Esophagus muscularis mucosa (tissue), 4 donors: ENCODE results near the gene AFAP1L2. TPM values are rescaled to one million over a fixed set of nuclear protein-coding genes. Genes with fewer than 3 reads are reported as not detected.
A peak's percentile ranks its signal among the peaks of the same experiment; 100 is the strongest.

Source experiments
- DNase-seq: peaks from one replicate; pipeline ENCODE4 v3.0.0-alpha.2; 2017; ENCODE audit errors: extremely low spot score
- H3K27ac ChIP-seq, 4 donors: fragments of 200-600 bp; sonication (generic); replicated peaks in 1 of 4; 1 replicate in 3 of 4; 2 replicates in 1 of 4; pipeline ENCODE4 v1.5.1; 2016 to 2019; ENCODE audit warnings: mild to moderate bottlenecking in 1 of 4
- H3K27me3 ChIP-seq, 4 donors: fragments of 200-600 bp; sonication (generic); one replicate each; pipeline versions ENCODE4 v1.5.1 to v1.6.0; 2016 to 2019
- H3K36me3 ChIP-seq, 4 donors: fragments of 200-600 bp; sonication (generic); one replicate each; pipeline ENCODE4 v1.5.1; 2016 to 2019
- H3K4me1 ChIP-seq, 4 donors: fragments of 200-600 bp; sonication (generic); one replicate each; pipeline ENCODE4 v1.5.1; 2016 to 2019
- H3K4me3 ChIP-seq, 4 donors: fragments of 200-600 bp; sonication (generic); 1 replicate in 2 of 4; 2 replicates in 2 of 4; pipeline ENCODE4 v1.5.1; 2016 to 2019; ENCODE audit warnings: mild to moderate bottlenecking in 4 of 4, moderate library complexity in 1 of 4
- H3K9me3 ChIP-seq, 4 donors: fragments of 200-600 bp; sonication (generic); 1 replicate in 3 of 4; 2 replicates in 1 of 4; pipeline ENCODE4 v1.5.1; 2016 to 2019
- CTCF ChIP-seq, 3 experiments: fragments of 200-600 bp in 2 of 3; fragments of 450-650 bp in 1 of 3; sonication (generic) in 2 of 3; IDR thresholded peaks; one replicate each; pipeline ENCODE4 v1.5.1; 2017 to 2019; ENCODE audit warnings: antibody characterized with exemption in 3 of 3, mild to moderate bottlenecking in 2 of 3, moderate library complexity in 1 of 3
- EP300 ChIP-seq: sonication (generic); formaldehyde crosslinking; IDR thresholded peaks from one replicate; pipeline ENCODE4 v1.6.1; 2017; ENCODE audit warnings: antibody characterized with exemption
- POLR2A ChIP-seq: fragments of 450-650 bp; IDR thresholded peaks from one replicate; pipeline ENCODE4 v1.6.1; 2017; ENCODE audit warnings: antibody characterized with exemption, moderate library complexity, mild to moderate bottlenecking, low read depth
- POLR2AphosphoS5 ChIP-seq, 2 donors: sonication (generic); formaldehyde crosslinking; IDR thresholded peaks; one replicate each; pipeline ENCODE4 v1.6.1; 2017; ENCODE audit warnings: antibody characterized with exemption in 2 of 2
- WGBS: methylation state at CpG from one replicate; pipeline ENCODE4 v1.1.5; 2018; 5-methylcytosine and 5-hydroxymethylcytosine counted together
- intact Hi-C: fragments of 100-400 bp; cut with DNase I; formaldehyde crosslinking; loops from one replicate; pipeline ENCODE4 v1.15.1; 2023
- total RNA-seq, 4 donors: library from RNA; depleted of rRNA; stranded (reverse); fragments of >200 nt; gene quantifications; one replicate each; pipeline versions ENCODE4 v1.1.0 to v1.2.1, GENCODE V29; 2016

Gene AFAP1L2
- total RNA-seq, 4 donors from 2014 or later = 18.5 to 23.2 (median 19.9) TPM

GRCh38 chr10:114376523-114376922, 27.8 kb downstream of the AFAP1L2 start:
- Histone ChIP-seq H3K4me1 (peaks cover 3 to 59% (median 36%) of the 10 kb centered on the region in 4 donors), H3K27ac (no peak overlapping the region), H3K9me3 (no peaks in the 10 kb centered on the region), H3K4me3 (no peak overlapping the region), H3K36me3 (no peaks in the 10 kb centered on the region), H3K27me3 (no peaks in the 10 kb centered on the region)
- WGBS = 62% methylated on average over 2 of the region's 2 CpGs
- DNase-seq = no peak
- intact Hi-C loops = no loop called here
- no peak for TF ChIP-seq EP300
- no peak for TF ChIP-seq POLR2AphosphoS5 (IDR thresholded peaks at IDR 0.05)
- no peak for TF ChIP-seq CTCF (IDR thresholded peaks at IDR 0.05)
- TF ChIP-seq POLR2A = no peak

GRCh38 chr10:114375047-114375446, 29.3 kb downstream of the AFAP1L2 start:
- peaks cover 3 to 70% (median 40%) of the 10 kb centered on the region in 4 donors for H3K4me1 ChIP-seq
- intact Hi-C loops = no loop called here

GRCh38 chr10:114374053-114374791, 30.1 kb downstream of the AFAP1L2 start:
- Histone ChIP-seq H3K36me3 (no peaks in the 10 kb centered on the region), H3K4me3 (peak overlapping the region in 2 of 4 donors; percentile 0 to 33), H3K27ac (peak overlapping the region; percentile 51 to 74 (median 70)), H3K27me3 (no peaks in the 10 kb centered on the region), H3K4me1 (peaks cover 3 to 66% (median 33%) of the 10 kb centered on the region in 4 donors), H3K9me3 (no peaks in the 10 kb centered on the region)
- intact Hi-C loops = no loop called here
- TF ChIP-seq POLR2AphosphoS5 (IDR thresholded peaks at IDR 0.05) = peak in 1 of 2 donors; percentile 36
- no peak for TF ChIP-seq EP300
- DNase-seq = no peak
- 34% methylated on average over 8 of the region's 15 CpGs for WGBS

More at GRCh38 chr10:114375047-114375446, 29.3 kb downstream of the AFAP1L2 start:
- TF ChIP-seq CTCF (IDR thresholded peaks at IDR 0.05) = no peak
- no peak for TF ChIP-seq POLR2AphosphoS5 (IDR thresholded peaks at IDR 0.05)
- no peak for TF ChIP-seq POLR2A
- no peak for TF ChIP-seq EP300
- peak overlapping the region in 3 of 4 donors; percentile 51 to 74 (median 66) for H3K27ac ChIP-seq
- no peak for DNase-seq
- H3K27me3 ChIP-seq = no peaks in the 10 kb centered on the region
- WGBS = 56% methylated on average over 3 of the region's 3 CpGs
- H3K36me3 ChIP-seq = no peaks in the 10 kb centered on the region
- no peak overlapping the region for H3K4me3 ChIP-seq
- no peaks in the 10 kb centered on the region for H3K9me3 ChIP-seq

GRCh38 chr10:114373631-114374030, 30.7 kb downstream of the AFAP1L2 start:
- TF ChIP-seq CTCF (IDR thresholded peaks at IDR 0.05) (no peak), POLR2A (no peak), POLR2AphosphoS5 (IDR thresholded peaks at IDR 0.05) (no peak), EP300 (no peak)
- H3K36me3 ChIP-seq = no peaks in the 10 kb centered on the region
- peak overlapping the region; percentile 51 to 74 (median 70) for H3K27ac ChIP-seq
- peak overlapping the region in 1 of 4 donors; percentile 0 for H3K4me3 ChIP-seq
- no peak for DNase-seq
- H3K4me1 ChIP-seq = peaks cover 3 to 60% (median 33%) of the 10 kb centered on the region in 4 donors
- intact Hi-C loops = no loop called here
- H3K9me3 ChIP-seq = no peaks in the 10 kb centered on the region
- H3K27me3 ChIP-seq = no peaks in the 10 kb centered on the region
- 58% methylated on average over 5 of the region's 6 CpGs for WGBS

- peak overlapping the region in 1 of 4 donors; percentile 51 for H3K27ac ChIP-seq
- no peaks in the 10 kb centered on the region for H3K9me3 ChIP-seq
- intact Hi-C loops = no loop called here
- H3K4me1 ChIP-seq = peaks cover 3 to 62% (median 36%) of the 10 kb centered on the region in 4 donors
- TF ChIP-seq POLR2AphosphoS5 (IDR thresholded peaks at IDR 0.05) (no peak), CTCF (IDR thresholded peaks at IDR 0.05) (no peak), EP300 (no peak)
- DNase-seq = no peak
- H3K36me3 ChIP-seq = no peaks in the 10 kb centered on the region
- WGBS = 90% methylated on average over 5 of the region's 5 CpGs
- no peak overlapping the region for H3K4me3 ChIP-seq
- no peaks in the 10 kb centered on the region for H3K27me3 ChIP-seq
Measured at GRCh38 chr10:114372995-114373394, 31.3 kb downstream of the AFAP1L2 start.
